Caco-2 (cell line): ENCODE data around the gene PURA. TPM values are rescaled to one million over a fixed set of nuclear protein-coding genes. Genes with fewer than 3 reads are reported as not detected.
A peak's percentile ranks its signal among the peaks of the same experiment; 100 is the strongest.

Experiments used
- BruUV-seq: library from RNA; stranded (reverse); fragments of 400-500 nt; replicated peaks from 2 replicates; lab custom pipeline; 2021; lab: Mats Ljungman, UMichigan
- CTCF ChIA-PET: fragments of 300-600 bp; sonication (Branson Sonifier 250); formaldehyde crosslinking; loops from one replicate; lab custom pipeline; 2022; ENCODE audit warnings: antibody characterized with exemption; lab: Charles Lee
- POLR2A ChIA-PET: fragments of 300-600 bp; sonication (Branson Sonifier 250); formaldehyde crosslinking; loops from one replicate; lab custom pipeline; 2022; ENCODE audit warnings: antibody characterized with exemption; lab: Charles Lee
- DNase-seq, 2 experiments: peaks; one replicate each; pipeline versions ENCODE4 v3.0.0 to v3.0.0-alpha.2; 2020 to 2022
- H3K27me3 ChIP-seq: replicated peaks from 2 replicates; pipeline ENCODE4 v1.6.0; 2011; ENCODE audit warnings: low read length; ENCODE audit not compliant: control insufficient read depth, insufficient read depth
- H3K36me3 ChIP-seq: 2 replicates; pipeline ENCODE4 v1.5.1; 2011; ENCODE audit warnings: low read length; ENCODE audit not compliant: control insufficient read depth, insufficient read depth
- H3K4me1 ChIP-seq: fragments of 250-450 bp; sonication (Bioruptor Pico); 2 replicates; pipeline ENCODE4 v1.5.1; 2020; ENCODE audit warnings: mild to moderate bottlenecking
- H3K4me3 ChIP-seq: 2 replicates; pipeline ENCODE4 v1.5.1; 2011; ENCODE audit warnings: low read depth, mild to moderate bottlenecking, control low read depth, low read length
- H3K9me3 ChIP-seq: fragments of 250-450 bp; sonication (Bioruptor Pico); 2 replicates; pipeline ENCODE4 v1.5.1; 2020; ENCODE audit warnings: mild to moderate bottlenecking, moderate library complexity
- H3K27ac Mint-ChIP-seq: one replicate; pipeline ENCODE4 v1.8.0; 2022; ENCODE audit warnings: mixed read lengths; ENCODE audit not compliant: unreplicated experiment
- H3K27me3 Mint-ChIP-seq: one replicate; pipeline ENCODE4 v1.8.0; 2022; ENCODE audit warnings: mixed read lengths; ENCODE audit not compliant: insufficient read depth, unreplicated experiment
- H3K36me3 Mint-ChIP-seq: one replicate; pipeline ENCODE4 v1.8.0; 2022; ENCODE audit warnings: mild to moderate bottlenecking, mixed read lengths; ENCODE audit not compliant: insufficient read depth, unreplicated experiment
- H3K4me1 Mint-ChIP-seq: one replicate; pipeline ENCODE4 v1.8.0; 2022; ENCODE audit warnings: low read depth, mixed read lengths; ENCODE audit not compliant: unreplicated experiment
- H3K4me3 Mint-ChIP-seq: one replicate; pipeline ENCODE4 v1.8.0; 2022; ENCODE audit warnings: mild to moderate bottlenecking, moderate library complexity, mixed read lengths; ENCODE audit not compliant: unreplicated experiment
- H3K9me3 Mint-ChIP-seq: one replicate; pipeline ENCODE4 v1.8.0; 2022; ENCODE audit warnings: mixed read lengths; ENCODE audit not compliant: unreplicated experiment
- CTCF ChIP-seq, 2 experiments: fragments of 200-600 bp in 1 of 2; IDR thresholded peaks; 1 replicate in 1 of 2; 2 replicates in 1 of 2; pipeline versions ENCODE4 v1.5.1 to v1.8.0; 2011 to 2022; ENCODE audit warnings: antibody characterized with exemption in 1 of 2, control low read depth in 1 of 2, inconsistent platforms in 1 of 2, low read depth in 1 of 2, low read length in 1 of 2, mild to moderate bottlenecking in 1 of 2, moderate library complexity in 1 of 2; ENCODE audit not compliant: insufficient read depth in 1 of 2, severe bottlenecking in 1 of 2, unreplicated experiment in 1 of 2
- intact Hi-C: fragments of 100-400 bp; cut with micrococcal nuclease; formaldehyde crosslinking; loops from one replicate; pipeline ENCODE4 v1.10.0; 2022; ENCODE audit not compliant: unreplicated experiment
- total RNA-seq: library from RNA; stranded (reverse); gene quantifications from 2 replicates; pipeline ENCODE4 v1.2.3, GENCODE V29; 2022

The PURA gene
- total RNA-seq, 1 experiment from 2014 or later, result 14.5 TPM

GRCh38 chr5:140157032-140157781 lies 43.3 kb downstream of the PURA start:
- POLR2A ChIA-PET, result no interaction called here
- Histone ChIP-seq H3K4me3 (no peak overlapping the region), H3K27me3 (no peaks in the 10 kb centered on the region)

GRCh38 chr5:140159014-140159927 lies 45.4 kb downstream of the PURA start:
- Mint-ChIP-seq H3K9me3 (no peaks in the 10 kb centered on the region), H3K27ac (no peak overlapping the region), H3K27me3 (no peaks in the 10 kb centered on the region), H3K36me3 (no peaks in the 10 kb centered on the region), H3K4me1 (no peaks in the 10 kb centered on the region), H3K4me3 (no peak overlapping the region)
- H3K27me3 ChIP-seq, result no peaks in the 10 kb centered on the region
- no peaks in the 10 kb centered on the region for H3K9me3 ChIP-seq
- no peak for TF ChIP-seq CTCF (IDR thresholded peaks at IDR 0.05; ENCODE audit: insufficient read depth in 1 of 2, low read depth in 1 of 2, low read length in 1 of 2, severe bottlenecking in 1 of 2, unreplicated experiment in 1 of 2)
- BruUV-seq, result no TSS peak
- ChIA-PET CTCF (no interaction called here), POLR2A (no interaction called here)
- no peak for DNase-seq
- no peaks in the 10 kb centered on the region for H3K36me3 ChIP-seq
- no peaks in the 10 kb centered on the region for H3K4me1 ChIP-seq
- H3K4me3 ChIP-seq, result no peak overlapping the region
- intact Hi-C loops, result loop anchor here (10.0 kb wide), 1 partner anchor 294 kb away; no protein-coding TSS in a partner anchor

More at GRCh38 chr5:140157032-140157781, 43.3 kb downstream of the PURA start:
- TF ChIP-seq CTCF (IDR thresholded peaks at IDR 0.05; ENCODE audit: insufficient read depth in 1 of 2, low read depth in 1 of 2, low read length in 1 of 2, severe bottlenecking in 1 of 2, unreplicated experiment in 1 of 2), result peak; percentile 91 to 96
- no peaks in the 10 kb centered on the region for H3K36me3 ChIP-seq
- no peak overlapping the region for H3K4me3 Mint-ChIP-seq
- no TSS peak for BruUV-seq
- no peaks in the 10 kb centered on the region for H3K9me3 Mint-ChIP-seq
- no peak overlapping the region for H3K27ac Mint-ChIP-seq
- CTCF ChIA-PET, result interaction anchor here (1.0 kb wide), 1 partner anchor 84 kb away, joined by 3 read pairs; no protein-coding TSS in a partner anchor
- H3K4me1 Mint-ChIP-seq, result peaks cover 2% of the 10 kb centered on the region
- no peaks in the 10 kb centered on the region for H3K27me3 Mint-ChIP-seq
- intact Hi-C loops, result loop anchor here (1.0 to 10.0 kb wide), 6 partner anchors 13 to 369 kb away; partner anchors contain the start of gene NRG2
- peaks cover 6% of the 10 kb centered on the region; the same call in 1 of the 2 replicates for H3K4me1 ChIP-seq
- DNase-seq, result peak; percentile 83 to 89
- no peaks in the 10 kb centered on the region for H3K9me3 ChIP-seq
- H3K36me3 Mint-ChIP-seq, result no peaks in the 10 kb centered on the region

GRCh38 chr5:140162275-140162674 lies 48.4 kb downstream of the PURA start:
- Mint-ChIP-seq H3K4me1 (peaks cover 16% of the 10 kb centered on the region), H3K36me3 (no peaks in the 10 kb centered on the region), H3K9me3 (no peaks in the 10 kb centered on the region), H3K27ac (no peak overlapping the region), H3K4me3 (no peak overlapping the region), H3K27me3 (no peaks in the 10 kb centered on the region)
- intact Hi-C loops, result no loop called here
- DNase-seq, result no peak
- Histone ChIP-seq H3K27me3 (no peaks in the 10 kb centered on the region), H3K4me1 (peaks cover 22% of the 10 kb centered on the region), H3K9me3 (no peaks in the 10 kb centered on the region), H3K36me3 (no peaks in the 10 kb centered on the region), H3K4me3 (no peak overlapping the region)
- CTCF ChIA-PET, result no interaction called here
- POLR2A ChIA-PET, result no interaction called here
- no TSS peak for BruUV-seq
- TF ChIP-seq CTCF (IDR thresholded peaks at IDR 0.05; ENCODE audit: insufficient read depth in 1 of 2, low read depth in 1 of 2, low read length in 1 of 2, severe bottlenecking in 1 of 2, unreplicated experiment in 1 of 2), result no peak
